GM12892 (cell line): ENCODE measurements around the gene MRPS7.

Experiments used
- POLR2A ChIP-seq: IDR thresholded peaks from 2 replicates; pipeline ENCODE4 v1.6.1; 2011; ENCODE audit warnings: low read depth, low read length, control low read depth
- TAF1 ChIP-seq: IDR thresholded peaks from 2 replicates; pipeline ENCODE4 v1.6.1; 2011; ENCODE audit warnings: low read depth, mild to moderate bottlenecking, control low read depth, low read length, borderline replicate concordance

DNA sequence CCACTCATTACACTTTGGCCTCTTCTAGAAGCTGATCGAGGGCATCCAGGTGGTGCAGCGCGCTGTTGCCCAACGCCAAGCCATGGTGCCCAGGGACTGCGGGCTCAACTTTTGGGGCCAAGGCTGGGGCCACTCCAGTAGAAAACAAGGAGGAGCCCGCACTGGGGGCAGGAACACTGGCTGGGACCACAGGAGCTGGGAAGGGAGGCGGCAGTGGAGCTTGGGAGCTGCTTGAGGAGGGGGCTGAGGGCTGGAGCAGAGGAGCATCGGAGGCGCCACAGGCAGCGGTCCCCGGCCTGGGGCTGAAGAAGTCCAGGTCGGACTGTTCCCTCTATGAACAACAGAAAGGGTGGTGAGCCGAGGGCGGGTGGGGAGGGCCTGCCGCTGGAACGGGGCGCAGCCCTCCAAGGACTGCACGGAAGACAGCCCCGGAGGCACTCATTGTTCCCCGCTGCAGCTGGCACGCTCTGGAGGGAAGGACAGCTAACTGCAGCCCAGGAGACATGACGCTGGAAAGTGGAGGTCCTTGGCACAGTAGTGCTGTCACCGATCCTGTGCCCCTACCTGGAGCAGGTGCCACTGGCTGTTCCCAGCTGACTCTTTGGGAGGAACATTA, 21.8 kb upstream of the MRPS7 start:
- TF ChIP-seq TAF1, result no peak
- no peak for TF ChIP-seq POLR2A
